ENCODE results near the gene SMYD3.
"Not testable (repeated sequence)": the region's sequence is repeated elsewhere in the genome, so short reads cannot be mapped to it uniquely, and the experiment has no call there.

SMYD3 gene

DNA sequence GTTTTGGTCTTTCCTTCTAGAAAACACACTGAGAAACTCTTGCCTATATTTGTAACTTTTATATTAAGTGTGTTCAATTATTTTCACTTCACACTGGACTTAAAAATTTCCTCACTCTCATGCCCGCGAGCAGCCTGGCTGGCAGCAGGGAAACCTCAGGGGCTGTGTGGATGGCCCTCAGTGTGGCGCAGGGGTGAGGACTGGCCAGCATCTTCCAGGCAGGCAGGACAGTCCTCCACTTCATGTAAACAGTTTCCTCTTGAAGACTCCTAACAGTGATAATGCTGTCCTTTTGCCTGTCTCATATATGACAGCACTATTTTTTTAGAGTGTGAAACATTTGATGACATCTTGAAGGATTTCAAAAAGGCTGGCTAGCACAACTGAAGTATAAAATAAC is 733.7 kb downstream of the SMYD3 start:
- no peak for DNase-seq

DNA sequence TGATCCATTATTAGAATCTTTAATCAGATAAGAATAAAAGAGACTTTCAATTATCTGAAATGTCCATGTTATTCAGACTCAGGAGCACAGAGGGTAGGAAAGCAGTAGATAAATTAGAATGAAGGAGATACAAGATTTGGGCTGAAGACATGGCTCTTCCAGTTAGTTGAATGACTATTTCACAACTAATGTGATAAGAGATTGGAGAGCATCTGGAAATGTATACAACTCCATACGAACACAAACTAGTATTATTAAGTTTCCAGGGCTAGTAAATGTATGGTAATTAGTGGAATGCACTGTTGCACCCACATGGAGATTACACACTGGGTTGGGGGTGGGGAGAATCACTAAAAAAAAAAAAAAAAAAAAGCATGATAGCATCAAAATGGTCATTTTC is 734.3 kb downstream of the SMYD3 start:
- no peak for DNase-seq

GRCh38 chr1:245772325-245772724 is 734.8 kb downstream of the SMYD3 start:
- DNase-seq = no peak

GRCh38 chr1:245771511-245772281 is 735.4 kb downstream of the SMYD3 start:
- no peak for DNase-seq

DNA sequence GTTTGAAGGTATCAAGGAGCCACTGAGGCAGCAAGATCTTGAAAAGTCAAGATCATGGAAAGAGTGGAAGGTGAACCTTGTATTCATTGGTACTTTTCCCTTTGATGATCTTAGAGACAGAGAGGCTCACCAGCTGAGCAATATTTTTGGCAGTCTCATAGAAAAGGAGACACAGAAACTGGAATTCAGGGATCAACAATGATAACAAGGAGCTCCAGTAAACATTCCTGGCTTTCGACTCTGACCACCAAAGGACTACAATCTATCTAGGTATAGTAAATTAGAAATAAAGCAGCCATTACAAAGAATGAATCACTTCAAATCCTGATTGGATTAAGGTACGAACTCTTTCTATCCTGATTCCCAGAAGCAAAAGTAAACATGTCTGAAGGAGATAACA is 736.9 kb downstream of the SMYD3 start:
- DNase-seq = no peak

GRCh38 chr1:245768596-245768995 is 738.5 kb downstream of the SMYD3 start:
- no peak for DNase-seq

GRCh38 chr1:245765230-245766000 is 741.7 kb downstream of the SMYD3 start:
- DNase-seq = no peak

- no peak for DNase-seq
Measured at GRCh38 chr1:245763873-245764331, 743.2 kb downstream of the SMYD3 start.

DNA sequence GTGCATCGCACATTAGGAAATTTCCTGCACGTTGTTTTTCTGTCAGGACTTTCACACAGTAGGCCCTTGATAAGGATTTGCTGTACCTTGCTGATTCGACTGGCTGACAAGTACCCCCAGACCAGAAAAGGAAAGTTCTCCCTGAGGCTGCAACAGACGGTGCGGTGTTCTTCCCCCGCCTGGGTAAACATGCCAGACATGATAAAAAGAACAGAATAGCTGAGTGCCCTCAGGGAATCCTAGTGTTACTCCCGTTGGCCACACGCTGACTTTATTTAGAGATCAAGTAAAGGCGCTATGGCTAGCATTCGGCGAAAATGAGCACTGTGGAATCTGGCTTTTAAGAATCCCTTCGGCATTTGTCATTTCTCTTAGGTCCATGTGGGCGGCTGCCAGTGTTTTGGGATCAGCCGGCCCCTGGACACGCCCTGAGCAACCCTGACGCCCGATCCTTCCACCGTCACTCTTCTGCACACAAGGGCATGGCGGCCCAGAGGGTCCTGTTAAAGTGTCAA is 744.6 kb downstream of the SMYD3 start:
- DNase-seq = no peak

- DNase-seq = no peak
Measured at GRCh38 chr1:245760301-245760700, 746.8 kb downstream of the SMYD3 start.

DNA sequence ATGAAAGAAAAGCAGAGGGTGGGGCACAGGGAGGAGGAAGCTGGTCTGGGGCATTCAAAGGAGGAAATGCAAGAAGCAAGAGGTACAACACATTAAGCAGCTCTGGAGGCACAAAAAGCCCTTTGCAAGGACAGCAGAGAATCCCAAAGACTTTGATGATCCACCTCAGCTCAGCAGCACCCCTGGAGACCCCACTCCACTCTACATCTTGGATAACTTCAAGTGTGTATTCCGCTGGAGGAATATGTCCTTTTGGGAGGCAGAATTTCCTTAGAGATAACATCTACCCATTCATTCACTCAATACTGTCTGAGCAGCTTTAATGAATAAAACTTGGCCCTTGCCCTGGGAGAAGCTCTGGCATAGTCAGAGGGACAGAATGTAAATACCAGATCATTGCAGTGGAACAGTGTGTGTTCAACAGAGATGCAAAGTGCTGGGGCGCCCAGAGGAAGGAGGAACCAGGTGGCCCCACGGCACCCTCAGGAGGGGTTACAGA is 752.6 kb downstream of the SMYD3 start:
- no peak for DNase-seq

GRCh38 chr1:245753807-245754206 is 753.3 kb downstream of the SMYD3 start:
- no peak for DNase-seq

DNA sequence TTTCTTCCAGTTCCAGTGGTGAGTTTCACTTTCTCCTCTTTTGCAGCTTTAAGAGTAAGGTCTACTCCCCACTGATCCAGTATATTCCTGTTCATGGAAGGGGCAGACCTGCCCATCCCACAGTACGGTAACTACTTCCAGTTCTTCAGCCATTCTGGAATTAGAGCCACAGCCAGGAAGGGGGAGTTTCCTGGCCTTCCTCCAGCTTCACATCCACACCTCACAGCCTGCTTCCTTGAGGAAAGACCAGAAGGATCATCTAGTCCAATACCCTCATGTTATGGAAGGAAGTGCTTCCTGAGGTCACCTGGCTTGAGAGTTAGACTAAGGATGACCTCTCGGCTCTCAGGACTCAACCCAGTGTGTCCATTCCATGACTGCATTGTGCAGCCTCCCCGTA is 754.5 kb downstream of the SMYD3 start:
- DNase-seq = no peak

DNA sequence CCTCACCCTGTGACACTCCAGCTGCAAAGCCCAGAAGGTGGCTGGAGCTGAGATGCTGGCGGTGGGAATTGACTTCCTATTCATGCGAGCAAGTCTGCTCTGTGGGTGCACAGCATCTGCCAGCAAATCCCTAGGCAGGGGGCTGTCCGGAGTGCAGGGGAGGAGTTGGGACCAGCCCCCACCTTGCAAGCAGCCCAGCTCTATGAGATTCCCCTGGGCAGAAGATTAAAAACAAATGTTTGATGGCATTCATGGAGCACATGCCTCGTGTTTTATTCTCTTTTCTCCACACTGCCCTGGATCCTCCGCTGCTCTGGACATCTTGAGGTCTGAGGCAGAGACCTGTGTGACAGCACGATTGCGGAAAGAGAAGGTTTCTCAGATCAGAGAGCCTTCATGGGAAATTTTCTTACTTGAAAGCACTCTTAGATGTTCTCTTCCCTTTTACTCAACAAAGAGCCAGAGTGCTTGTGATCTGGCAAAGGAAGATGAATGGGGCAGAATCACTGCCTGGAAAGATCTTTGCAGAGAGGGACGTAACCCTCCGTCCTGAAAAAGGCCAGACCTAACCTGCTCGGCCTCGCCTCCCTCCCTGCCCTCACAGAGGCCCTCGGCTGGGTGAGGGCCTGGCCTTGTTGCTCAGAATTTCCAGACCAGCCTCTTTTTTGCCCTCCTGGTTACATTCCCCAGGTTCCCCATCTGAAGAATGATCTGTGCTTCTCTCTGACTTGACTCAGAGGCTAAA is 755.2 kb downstream of the SMYD3 start:
- DNase-seq = no peak

- DNase-seq = no peak
Measured at GRCh38 chr1:245751116-245751515, 756.0 kb downstream of the SMYD3 start.

DNA sequence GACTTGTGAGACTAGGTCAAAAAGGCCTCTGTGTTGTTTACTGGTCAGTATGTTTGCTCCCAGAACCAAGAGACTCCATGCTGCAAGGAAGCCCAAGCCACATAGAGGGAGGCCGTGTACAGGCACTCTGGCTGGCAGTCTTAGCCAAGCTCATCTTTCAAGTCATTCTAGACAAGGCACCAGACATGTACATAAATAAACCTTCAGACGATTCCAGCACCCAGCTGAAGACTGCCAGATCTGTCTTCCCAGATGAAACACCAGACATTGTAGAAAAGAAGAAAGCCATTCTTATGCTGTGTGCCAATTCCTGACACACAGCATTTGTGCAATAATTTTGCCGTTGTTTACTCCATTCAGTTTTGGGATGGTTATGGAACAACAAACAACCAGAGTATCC is 756.8 kb downstream of the SMYD3 start:
- DNase-seq = no peak

DNA sequence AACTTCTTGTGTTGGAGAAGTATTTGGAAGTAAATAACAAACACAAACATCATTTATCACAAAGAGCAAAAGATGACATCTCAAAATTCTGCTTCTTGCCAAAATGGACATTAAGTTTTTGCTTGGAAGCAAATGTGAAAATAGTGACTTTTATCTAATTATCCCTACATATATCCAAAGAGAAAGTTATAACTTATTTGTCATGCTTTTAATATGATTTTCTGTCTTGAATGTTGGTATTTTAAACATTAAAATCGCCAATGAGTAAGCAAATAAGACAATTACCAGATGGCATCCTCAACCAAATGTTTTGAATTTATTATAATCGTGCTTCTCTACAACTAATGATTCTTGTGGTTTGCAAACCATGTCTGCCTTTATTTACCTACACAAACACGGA is 758.0 kb downstream of the SMYD3 start:
- DNase-seq = no peak

GRCh38 chr1:245748646-245749045 is 758.4 kb downstream of the SMYD3 start:
- DNase-seq = no peak

DNA sequence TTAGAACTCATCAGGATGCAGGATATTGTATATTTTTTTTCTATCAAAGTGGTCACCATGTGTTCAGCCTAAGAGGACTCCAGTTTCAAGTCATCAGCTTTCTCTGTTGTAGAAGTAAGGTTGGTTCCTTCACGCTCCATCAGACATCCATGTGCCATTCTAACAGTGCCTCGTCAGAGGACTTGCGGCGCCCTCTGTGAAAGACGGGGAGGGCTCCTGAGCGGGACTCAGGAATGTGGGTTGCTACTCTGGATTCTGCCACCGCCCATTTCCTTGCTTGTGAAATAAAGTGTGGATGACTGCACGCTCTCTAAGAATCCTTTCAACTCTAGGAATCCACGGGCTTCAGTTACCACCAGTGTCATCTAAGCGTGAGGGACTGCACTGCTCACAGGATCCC is 758.8 kb downstream of the SMYD3 start:
- DNase-seq = no peak

GRCh38 chr1:245742896-245743295 is 764.2 kb downstream of the SMYD3 start:
- DNase-seq = no peak

GRCh38 chr1:245740336-245740735 is 766.7 kb downstream of the SMYD3 start:
- DNase-seq = not testable (repeated sequence)

DNA sequence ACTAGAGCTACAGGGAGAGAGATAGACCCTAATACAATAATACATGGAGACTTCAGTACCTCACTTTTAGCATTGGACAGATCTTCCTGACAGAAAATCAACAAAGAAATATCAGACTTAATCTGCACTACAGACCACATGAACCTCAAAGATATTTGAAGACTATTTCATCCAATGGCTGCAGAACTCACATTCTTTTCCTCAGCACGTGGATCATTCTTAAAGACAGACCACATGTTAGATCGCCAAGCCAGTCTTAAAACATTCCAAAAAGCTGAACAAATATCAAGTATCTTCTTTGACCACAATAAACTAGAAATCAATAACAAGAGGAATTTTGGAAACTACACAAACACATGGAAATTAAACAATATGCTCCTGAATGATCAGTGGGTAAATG is 776.3 kb downstream of the SMYD3 start:
- no peak for DNase-seq

DNA sequence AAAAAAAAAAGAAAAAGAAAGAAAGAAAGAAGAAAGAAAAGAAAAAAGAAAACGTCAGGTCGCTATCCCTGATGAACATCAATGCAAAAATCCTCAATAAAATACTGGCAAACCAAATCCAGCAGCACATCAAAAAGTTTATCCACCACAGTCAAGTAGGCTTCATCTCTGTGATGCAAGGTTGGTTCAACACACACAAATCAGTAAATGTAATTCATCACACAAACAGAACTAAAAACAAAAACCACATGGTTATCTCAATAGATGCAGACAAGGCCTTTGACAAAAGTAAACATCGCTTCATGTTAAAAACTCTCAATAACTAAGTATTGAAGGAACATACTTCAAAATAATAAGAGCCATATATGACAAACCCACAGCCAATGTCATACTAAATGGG is 779.0 kb downstream of the SMYD3 start:
- DNase-seq = not testable (repeated sequence)

Data from NCI-H2171 (cell line).